CD4-positive, alpha-beta T cell treated with Interleukin-21 for 1 hour (primary cell): ENCODE results near the gene PTAR1.

Experiments used
- DNase-seq: peaks from one replicate; pipeline ENCODE4 v3.0.0-alpha.2; 2020

The PTAR1 gene

DNA sequence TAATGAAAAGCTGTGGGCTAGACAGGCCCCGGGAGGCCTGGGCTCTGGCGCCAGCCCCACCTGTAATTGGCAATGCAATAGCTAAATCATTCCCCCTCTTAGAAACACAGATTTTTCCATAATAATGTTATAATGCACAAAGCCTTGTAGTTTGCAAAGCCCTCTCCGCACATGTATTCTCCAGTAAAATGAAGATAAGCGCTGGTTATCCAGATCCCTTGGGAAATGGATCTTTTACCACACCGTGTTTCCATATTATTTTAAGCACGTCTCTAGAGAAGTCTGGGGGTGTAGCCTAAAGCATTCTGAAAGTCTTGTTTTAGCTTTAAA is 86.5 kb downstream of the PTAR1 start:
- DNase-seq = no peak

GRCh38 chr9:69672596-69673310 is 87.1 kb downstream of the PTAR1 start:
- DNase-seq = peak; percentile 68

- DNase-seq = peak; percentile 48
These were observed 87.8 kb downstream of the PTAR1 start, which contains the start of gene APBA1 for GRCh38 chr9:69671879-69672595. TSS of gene APBA1 (minus strand) at chr9:69672371.

DNA sequence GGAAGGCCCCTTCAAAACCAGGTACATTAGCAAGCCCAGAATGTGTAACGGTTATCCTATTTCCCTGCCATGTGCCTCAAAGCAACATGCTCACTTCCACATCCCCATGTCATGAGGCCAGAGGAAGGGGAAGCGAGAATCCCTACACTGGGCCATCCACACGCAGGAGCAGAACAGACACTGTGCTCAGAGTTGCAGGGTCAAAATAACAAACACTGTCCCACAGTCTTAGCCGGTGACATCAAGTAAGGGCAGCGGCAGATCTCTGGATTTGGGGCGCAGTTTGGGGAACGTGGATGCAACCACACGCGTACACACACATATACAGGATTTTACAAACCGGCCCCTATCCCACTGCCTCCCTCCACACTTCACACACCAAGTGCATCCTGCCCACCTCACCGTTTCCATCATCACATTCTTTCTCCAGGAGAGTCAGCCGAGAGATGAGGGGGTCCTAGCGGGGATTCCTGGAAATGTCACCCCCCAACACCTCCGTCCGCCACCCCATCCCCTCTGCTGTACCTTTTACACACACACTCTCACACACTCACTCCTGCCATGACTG is 88.4 kb downstream of the PTAR1 start:
- peak; percentile 2 for DNase-seq

GRCh38 chr9:69667306-69667705 is 92.5 kb downstream of the PTAR1 start:
- DNase-seq = no peak

DNA sequence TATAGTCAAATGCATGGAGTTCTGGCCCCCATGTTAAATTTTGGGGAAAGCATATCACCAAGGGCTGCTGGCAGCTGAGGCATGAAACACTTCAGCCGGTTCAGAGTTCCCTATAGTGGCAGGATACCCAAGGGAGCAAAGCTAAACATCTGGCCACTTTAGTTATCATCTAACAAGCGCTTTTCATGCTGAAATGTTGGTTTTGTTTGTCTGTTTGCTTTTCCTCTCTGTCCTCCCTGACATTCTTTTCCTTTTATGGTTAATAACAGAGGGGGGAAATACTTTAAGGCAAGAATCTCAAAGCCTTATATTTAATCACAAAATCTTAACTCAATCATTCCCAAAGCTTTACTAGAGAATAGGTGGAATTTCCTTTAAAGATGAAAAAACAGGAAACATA is 99.5 kb downstream of the PTAR1 start:
- DNase-seq = no peak
